GM18505 (cell line): ENCODE results near the gene RAB3GAP1.
"Not testable (repeated sequence)": the region's sequence is repeated elsewhere in the genome, so short reads cannot be mapped to it uniquely, and the experiment has no call there.

Experiments used
- ATAC-seq: cut with Tn5 transposase; IDR thresholded peaks from one replicate; pipeline ENCODE4 v1.9.1; 2021; ENCODE audit not compliant: unreplicated experiment
- POLR2A ChIP-seq: IDR thresholded peaks from 4 replicates; pipeline ENCODE4 v1.6.1; 2011; ENCODE audit warnings: borderline replicate concordance; ENCODE audit not compliant: insufficient read depth, insufficient read length; ENCODE audit errors: extremely low read depth

RAB3GAP1 gene

DNA sequence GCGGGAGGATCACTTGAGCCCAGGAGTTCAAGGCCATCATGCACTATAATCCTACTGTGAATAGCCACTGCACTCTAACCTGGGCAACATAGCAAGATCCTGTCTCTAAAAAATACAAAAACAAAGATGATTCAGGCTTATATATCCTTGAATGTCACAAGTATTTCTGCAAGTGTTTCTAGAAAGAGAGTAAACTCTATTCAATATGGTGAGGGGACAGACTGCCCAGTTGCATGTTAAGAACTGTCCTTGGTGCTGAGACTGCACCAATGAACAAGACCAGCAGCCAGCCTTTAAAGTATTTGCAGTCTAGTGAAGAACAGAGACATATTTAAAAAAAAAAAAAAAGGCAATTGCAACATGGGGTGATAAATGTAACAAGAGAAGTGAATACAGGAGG, 21.3 kb upstream of the RAB3GAP1 start:
- no peak for ATAC-seq
- no peak for TF ChIP-seq POLR2A

DNA sequence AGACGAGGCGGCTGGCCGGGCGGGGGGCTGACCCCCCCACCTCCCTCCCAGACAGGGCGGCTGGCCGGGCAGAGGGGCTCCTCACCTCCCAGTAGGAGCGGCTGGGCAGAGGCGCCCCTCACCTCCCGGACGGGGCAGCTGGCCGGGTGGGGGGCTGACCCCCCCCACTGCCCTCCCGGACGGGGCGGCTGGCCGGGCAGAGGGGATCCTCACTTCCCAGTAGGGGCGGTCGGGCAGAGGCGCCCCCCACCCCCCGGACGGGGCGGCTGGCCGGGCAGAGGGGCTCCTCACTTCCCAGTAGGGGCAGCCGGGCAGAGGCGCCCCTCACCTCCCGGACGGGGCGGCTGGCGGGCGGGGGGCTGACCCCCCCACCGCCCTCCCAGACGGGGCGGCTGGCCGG, 18.9 kb upstream of the RAB3GAP1 start:
- not testable (repeated sequence) for ATAC-seq

DNA sequence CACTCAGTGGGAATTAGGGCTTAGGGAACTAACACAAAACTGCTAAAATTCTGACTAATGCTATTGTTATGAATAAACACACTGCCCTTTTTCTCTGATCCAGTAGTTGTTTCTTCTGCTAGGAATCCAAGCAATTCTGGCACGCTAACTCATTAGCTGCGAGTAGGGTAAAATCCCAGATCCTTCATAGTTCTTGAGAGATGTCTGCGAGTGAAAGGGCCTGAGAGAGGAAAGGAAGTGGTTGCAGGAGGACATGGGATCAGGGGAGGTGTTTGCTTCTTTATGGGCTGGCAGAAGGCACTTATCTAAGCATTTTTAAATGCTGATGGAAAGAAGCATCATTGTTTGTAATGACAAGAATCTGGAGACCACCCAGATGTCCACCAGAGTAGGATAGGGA, 14.3 kb upstream of the RAB3GAP1 start:
- ATAC-seq, result no peak

DNA sequence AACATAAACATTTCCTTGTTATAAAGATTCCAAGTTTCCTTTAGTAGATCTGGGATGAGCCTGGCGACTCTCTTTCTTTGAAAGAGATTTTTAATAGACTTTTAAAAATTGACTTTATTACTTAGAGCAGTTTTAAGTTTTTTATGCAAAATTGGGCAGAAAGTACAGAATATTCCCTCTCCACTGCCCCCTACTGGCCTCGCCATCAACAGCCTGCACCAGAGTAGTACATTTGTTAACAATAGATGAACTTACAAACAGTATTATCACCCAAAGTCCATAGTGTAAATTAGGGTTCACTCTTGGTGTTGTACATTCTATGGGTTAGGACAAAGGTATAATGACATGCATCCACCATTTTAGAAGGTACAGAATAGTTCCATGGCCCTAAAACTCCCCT, 8.7 kb upstream of the RAB3GAP1 start:
- no peak for TF ChIP-seq POLR2A
- no peak for ATAC-seq

More for the DNA sequence above, 14.3 kb upstream of the RAB3GAP1 start:
- no peak for TF ChIP-seq POLR2A

DNA sequence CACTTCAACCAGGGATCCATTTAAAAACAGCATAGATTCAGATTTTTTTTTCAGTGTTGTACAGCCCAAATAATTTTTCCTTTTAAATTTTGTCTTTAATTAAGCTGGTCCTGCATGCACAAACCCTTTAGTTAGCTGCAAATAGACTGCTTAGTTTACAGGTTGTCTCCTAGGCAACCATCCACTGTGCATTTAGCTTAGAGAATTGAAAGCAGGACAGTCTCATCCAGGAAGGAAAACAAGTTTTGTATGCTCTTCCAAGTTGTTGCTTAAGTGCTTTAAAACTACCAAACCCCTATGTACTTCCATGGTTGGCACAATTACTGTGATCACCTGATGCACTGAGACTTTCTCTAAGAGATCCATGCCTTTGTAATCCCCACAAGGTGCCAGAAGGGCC, 4.8 kb upstream of the RAB3GAP1 start, which contains the start of gene MAP3K19:
Gene MAP3K19 (minus strand): TSS at position 148 of the 400 bp plus-strand sequence. CDS start 22,800 bp downstream, outside the sequence.
- TF ChIP-seq POLR2A, result no peak
- ATAC-seq, result no peak

DNA sequence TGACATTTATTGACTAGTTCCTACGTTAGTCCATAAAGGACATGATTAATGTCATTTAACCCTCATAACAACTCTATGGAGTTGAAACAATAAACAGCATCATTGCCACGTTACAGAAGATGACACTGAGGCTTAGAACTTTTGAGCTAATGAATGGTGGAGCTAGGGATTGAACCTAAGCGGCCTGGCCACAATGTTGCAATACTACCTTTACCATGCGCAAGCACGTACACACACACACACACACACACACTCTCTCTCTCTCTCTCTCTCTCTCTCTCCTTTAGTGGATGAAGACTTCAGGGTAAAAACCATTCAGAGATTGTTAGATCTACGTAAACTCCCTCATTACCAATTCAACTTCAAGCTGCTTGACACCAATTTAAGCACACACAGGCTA, 4.0 kb upstream of the RAB3GAP1 start:
- TF ChIP-seq POLR2A, result no peak
- ATAC-seq, result no peak

DNA sequence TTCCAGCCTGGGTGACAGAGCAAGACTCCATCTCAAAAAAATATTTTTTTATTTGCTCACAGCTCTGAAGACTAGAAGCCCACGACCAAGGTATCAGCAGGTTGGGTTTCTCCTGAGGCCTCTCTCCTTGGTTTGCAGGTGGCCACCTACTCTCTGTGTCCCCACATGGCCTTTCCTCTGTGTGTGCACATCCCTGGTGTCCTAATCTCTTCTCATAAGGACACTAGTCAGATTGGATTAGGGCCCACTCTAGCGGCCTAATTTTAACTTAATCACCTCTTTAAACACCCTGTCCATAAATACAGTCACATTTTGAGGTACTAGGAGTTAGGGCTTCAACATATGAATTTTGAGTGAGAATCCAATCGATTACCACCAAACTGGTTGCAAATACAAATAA, 2.0 kb upstream of the RAB3GAP1 start:
- TF ChIP-seq POLR2A, result no peak
- no peak for ATAC-seq

DNA sequence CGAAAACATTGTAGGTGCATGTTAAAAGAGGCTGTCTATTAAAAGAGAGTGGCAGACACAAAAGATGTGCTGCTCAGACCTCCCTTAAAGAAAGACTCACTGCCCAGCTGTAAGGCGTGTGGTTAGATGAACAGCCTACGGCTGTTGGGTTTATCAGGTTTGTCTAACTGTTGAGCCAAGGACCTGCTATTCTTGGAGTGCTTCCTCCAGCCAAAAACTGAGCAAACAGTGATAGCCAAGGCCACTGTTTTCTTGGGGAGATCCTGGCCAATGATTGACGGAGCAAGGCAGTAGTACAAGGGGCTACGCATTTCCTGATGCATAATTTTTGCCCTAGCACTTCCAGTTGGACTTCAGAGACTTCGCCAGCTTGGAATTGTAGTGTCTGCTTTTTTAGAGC, 1.4 kb upstream of the RAB3GAP1 start:
- TF ChIP-seq POLR2A, result no peak
- no peak for ATAC-seq

DNA sequence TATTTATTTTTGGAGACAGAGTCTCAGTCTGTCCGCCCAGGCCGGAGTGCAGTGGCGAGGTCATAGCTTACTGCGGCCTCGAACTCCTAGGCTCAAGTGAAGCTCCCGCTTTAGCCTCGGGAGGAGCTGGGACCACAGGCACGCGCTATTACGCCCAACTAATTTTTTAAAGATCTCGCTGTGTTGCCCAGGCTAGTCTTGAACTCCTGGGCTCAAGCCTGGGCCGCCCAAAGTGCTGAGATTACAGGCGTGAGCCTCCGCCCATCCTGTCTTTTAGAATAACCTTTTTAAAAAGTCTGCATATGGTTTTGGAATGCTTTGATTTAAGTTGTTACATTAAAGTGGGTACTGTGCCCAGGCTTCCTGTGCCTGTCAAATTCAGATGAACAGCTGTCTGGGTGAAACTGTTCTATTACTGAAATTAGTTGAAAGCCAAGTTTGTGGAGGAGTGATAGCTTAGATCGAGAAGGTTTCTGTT, 944 bp downstream of the RAB3GAP1 start:
- no peak for TF ChIP-seq POLR2A
- ATAC-seq, result peak; percentile 25

DNA sequence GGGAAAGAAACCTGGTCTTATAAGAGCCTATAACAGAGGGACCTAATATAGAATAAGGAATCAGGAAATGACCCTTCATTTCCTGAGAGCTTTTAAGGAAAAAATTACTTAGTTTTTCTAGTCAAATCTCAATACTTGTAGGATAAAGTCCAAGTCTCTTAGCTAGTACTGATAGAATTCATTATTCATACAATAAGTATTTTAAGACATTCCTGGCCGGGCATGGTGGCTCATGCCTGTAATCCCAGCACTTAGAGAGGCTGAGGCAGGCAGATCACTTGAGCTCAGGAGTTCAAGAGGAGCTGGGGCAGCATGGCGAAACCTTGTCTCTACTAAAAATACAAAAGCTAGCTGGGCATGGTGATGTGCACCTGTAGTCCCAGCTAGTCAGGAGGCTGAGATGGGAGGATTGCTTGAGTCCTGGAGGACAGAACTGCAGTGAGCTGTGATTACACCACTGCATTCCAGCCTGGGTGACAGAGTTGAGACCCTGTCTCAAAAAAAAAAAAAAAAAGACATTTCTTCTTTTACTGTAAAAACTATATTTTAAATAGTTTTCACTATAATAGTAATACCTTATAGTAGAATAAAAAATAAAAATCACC, 3.2 kb downstream of the RAB3GAP1 start:
- no peak for ATAC-seq
- no peak for TF ChIP-seq POLR2A

DNA sequence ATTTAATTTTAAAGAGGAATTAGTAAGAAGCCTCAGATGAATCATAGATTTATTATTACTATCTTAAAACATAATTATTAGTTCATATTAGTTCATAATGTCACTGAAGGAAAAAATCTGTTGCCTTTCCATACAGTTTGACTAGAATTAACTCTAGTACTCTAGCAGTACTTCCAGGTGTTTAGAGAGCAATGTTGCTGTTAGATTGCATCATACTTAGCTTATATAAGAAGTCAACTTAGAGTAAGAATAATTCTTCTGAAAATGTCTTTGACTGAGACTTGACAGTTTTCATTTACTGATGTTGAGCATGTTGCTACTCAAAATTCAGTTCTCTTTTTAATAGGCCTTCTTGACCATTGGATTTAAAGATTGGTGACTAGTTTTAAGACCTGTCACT, 4.7 kb downstream of the RAB3GAP1 start:
- TF ChIP-seq POLR2A, result no peak
- no peak for ATAC-seq

DNA sequence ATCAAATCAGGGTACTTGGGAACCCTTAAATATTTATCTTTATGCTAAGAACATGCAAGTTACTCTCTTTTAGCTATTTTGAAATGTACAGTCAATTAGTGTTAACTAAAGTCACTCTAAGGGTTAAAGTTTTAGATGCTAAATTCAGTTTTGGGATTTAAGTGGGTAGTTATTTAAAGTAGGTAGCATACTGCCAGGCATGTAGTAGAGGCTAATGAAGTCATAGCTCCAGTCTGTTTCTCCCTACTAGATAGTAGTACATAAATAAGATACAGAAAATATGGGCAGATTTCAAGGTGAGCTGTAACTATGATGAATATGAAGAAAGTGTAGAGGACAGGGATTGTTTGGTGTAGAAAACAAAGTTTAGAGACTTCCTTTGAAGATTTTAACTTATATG, 7.5 kb downstream of the RAB3GAP1 start:
- no peak for TF ChIP-seq POLR2A
- no peak for ATAC-seq

DNA sequence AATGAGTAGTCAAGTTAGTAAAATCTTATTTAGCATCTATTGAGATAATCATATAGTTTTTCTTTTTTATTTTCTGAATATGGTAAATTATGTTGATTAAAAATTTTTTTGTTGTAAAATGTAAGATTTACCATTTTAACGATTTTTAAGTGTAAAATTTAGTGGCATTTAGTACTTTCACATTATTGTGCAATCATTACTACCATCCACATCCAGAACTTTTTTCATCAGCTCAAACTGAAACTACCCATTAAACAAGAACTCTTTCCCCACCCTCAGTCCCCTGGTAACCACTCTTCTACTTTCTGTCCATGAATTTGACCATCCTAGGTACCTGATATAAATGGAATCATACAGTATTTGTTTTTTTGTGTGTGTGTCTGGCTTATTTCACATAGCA, 11.1 kb downstream of the RAB3GAP1 start:
- ATAC-seq, result no peak
- TF ChIP-seq POLR2A, result no peak

DNA sequence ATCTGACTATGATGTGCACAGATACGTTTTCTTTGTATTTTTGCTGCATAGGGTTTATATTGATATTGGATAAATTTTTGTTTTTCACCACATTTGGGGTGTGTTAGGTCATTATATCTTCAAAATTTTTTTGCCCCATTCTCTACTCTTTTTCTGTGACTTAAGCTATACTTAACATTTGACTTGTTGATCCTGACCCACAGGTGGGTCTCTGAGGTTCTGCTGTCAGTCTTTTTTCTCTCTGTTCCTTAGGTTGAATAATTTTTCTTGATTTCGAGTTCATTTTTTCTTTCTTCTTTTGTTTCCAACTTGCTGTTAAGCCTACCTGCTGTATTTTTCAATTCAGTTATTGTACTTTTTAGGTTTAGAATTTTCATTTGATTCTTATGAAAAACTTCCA, 12.1 kb downstream of the RAB3GAP1 start:
- TF ChIP-seq POLR2A, result no peak
- no peak for ATAC-seq

DNA sequence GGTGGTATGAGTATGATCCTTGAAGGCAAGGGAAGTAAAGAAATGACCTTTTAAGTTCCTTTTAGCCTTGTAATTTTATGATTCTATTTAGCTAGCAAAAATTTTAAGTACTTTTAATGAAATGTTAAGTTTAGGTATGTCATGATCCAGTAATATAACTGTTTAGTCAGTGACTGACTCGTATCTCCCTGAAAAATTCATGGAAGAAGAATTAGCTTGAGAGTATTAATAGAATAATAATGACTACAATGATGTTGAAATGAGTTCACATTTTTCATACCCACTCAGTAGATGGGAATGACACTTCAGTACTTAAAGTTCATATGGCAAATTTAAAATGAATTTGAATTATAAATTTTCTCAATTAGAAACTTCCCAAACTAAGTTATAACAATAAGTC, 14.6 kb downstream of the RAB3GAP1 start:
- no peak for ATAC-seq
- no peak for TF ChIP-seq POLR2A

DNA sequence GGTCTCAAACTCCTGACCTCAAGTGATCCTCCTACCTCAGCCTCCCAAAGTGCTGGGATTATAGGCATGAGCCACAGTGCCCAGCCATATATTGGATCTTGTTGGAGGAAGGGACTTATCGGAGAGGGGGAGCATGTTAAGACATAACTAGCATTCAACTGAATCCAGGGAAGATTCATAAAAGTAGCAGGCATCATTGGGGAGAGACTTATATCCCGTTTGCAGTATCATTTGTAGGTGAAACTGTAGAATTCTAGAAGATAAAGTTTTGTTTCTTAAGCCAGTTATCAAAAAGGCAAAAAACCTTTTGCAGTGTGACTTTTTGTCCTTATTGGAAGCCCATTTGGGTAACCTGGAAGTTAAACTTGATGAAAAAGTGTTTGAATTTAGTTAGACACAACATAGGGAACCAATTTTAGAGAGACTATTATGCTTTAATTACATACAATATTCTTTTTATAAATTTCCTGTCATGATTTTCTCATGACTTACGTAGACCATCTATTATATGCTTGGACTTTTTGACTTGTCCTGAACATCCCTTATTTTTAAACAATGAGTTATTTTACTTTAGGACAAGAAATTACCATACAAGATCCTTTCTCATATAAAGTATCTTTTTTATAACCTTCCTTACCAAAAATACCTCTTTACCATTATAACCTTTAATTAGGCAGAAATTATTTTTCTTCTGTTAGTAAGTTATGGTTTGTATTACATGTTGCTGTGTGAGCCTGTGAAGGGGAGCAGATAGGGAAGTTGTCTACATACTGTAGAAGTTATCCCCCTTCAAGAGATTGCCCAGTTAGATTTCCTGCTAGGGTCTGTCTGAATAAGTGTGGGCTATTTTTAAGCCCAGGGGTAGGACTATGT, 20.3 kb downstream of the RAB3GAP1 start:
- no peak for TF ChIP-seq POLR2A
- no peak for ATAC-seq
